HepG2 (cell line): ENCODE data around the gene TBC1D20.

Experiments used
- CREB3 ChIP-seq: sonication (generic); formaldehyde crosslinking; IDR thresholded peaks from 2 replicates; pipeline ENCODE4 v1.5.0; 2020; ENCODE audit warnings: missing genetic modification reagents
- DNMT1 ChIP-seq: sonication (generic); formaldehyde crosslinking; IDR thresholded peaks from 2 replicates; pipeline ENCODE4 v1.5.1; 2020; ENCODE audit warnings: mild to moderate bottlenecking, missing genetic modification reagents
- E2F1 ChIP-seq: sonication (generic); formaldehyde crosslinking; IDR thresholded peaks from 2 replicates; pipeline ENCODE4 v1.5.0; 2020; ENCODE audit warnings: missing genetic modification reagents
- E2F5 ChIP-seq: sonication (generic); formaldehyde crosslinking; conservative IDR thresholded peaks from 2 replicates; pipeline ENCODE4 v1.4.0; 2020; ENCODE audit warnings: missing genetic modification reagents
- KLF9 ChIP-seq: IDR thresholded peaks from 2 replicates; pipeline ENCODE4 v1.6.1; 2016; ENCODE audit warnings: low read depth
- RARG ChIP-seq: sonication (generic); formaldehyde crosslinking; IDR thresholded peaks from 2 replicates; pipeline ENCODE4 v1.4.0; 2020; ENCODE audit warnings: low read depth, mild to moderate bottlenecking, missing genetic modification reagents
- SALL2 ChIP-seq: sonication (generic); formaldehyde crosslinking; IDR thresholded peaks from 2 replicates; pipeline ENCODE4 v1.8.1; 2023; ENCODE audit warnings: mild to moderate bottlenecking, missing genetic modification reagents, inconsistent platforms
- ZBTB8A ChIP-seq: sonication (generic); formaldehyde crosslinking; IDR thresholded peaks from 2 replicates; pipeline ENCODE4 v1.4.0; 2020; ENCODE audit warnings: mild to moderate bottlenecking, low read depth, missing genetic modification reagents, borderline replicate concordance
- ZNF383 ChIP-seq: sonication (generic); formaldehyde crosslinking; IDR thresholded peaks from 2 replicates; pipeline ENCODE4 v1.4.0; 2020; ENCODE audit warnings: missing genetic modification reagents, mild to moderate bottlenecking, borderline replicate concordance
- ZNF563 ChIP-seq: sonication (generic); formaldehyde crosslinking; IDR thresholded peaks from 2 replicates; pipeline ENCODE4 v1.8.0; 2022; ENCODE audit warnings: mild to moderate bottlenecking, moderate library complexity, missing genetic modification reagents
- TF ChIP-seq, protein P1 (sequence below), 2 experiments: sonication (generic) in 1 of 2; formaldehyde crosslinking in 1 of 2; IDR thresholded peaks; 2 replicates each; pipeline versions ENCODE4 v1.4.0 to v1.6.1; 2016 to 2020; ENCODE audit warnings: borderline replicate concordance in 1 of 2, low read depth in 1 of 2, mild to moderate bottlenecking in 1 of 2, missing genetic modification reagents in 1 of 2
- TF ChIP-seq, protein P2 (sequence below): fragments of 450-650 bp; IDR thresholded peaks from 2 replicates; pipeline ENCODE4 v1.6.1; 2017; ENCODE audit warnings: mild to moderate bottlenecking

DNA sequence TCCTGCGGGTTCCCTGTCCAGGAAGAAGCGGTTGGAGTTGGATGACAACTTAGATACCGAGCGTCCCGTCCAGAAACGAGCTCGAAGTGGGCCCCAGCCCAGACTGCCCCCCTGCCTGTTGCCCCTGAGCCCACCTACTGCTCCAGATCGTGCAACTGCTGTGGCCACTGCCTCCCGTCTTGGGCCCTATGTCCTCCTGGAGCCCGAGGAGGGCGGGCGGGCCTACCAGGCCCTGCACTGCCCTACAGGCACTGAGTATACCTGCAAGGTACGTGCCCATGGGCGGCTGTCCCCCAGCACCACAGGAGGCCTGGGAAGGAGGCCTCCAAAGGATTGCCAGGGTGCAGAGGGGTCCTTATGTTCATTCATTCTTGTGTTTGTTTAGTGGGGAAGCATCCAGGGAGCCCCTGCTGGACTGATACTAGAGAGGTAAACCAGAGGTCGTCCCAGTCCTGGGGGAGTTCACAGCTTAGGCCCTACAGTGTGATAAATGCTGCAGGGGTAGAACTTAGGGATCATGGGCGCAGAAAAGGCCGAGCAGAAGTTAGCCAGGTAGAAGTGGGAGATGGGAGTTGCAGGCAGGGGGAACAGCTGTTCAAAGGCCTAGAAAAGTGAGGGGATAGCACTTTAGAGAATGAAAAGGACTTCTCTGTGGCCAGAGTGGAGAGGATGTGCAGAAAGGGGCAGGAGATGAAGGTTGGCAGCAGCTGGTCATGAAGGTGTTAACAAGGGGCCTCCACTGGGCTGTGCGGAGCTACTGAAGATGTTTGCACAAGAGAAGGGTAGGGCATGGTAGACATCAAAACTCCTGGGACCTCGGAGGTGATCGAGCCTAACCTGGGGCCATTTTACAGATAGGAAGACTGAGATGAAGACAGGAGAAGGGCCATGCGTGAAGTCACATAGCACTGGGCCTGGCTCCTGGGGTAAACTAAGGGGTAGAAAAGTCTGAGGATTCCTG is 74.0 kb downstream of the TBC1D20 start:
- TF ChIP-seq CREB3 (no peak), E2F1 (CRISPR knock-in tag) (no peak), ZNF563 (CRISPR knock-in tag) (no peak), E2F5 (no peak), SALL2 (CRISPR knock-in tag) (no peak), ZNF383 (CRISPR knock-in tag) (no peak), ZBTB8A (CRISPR knock-in tag) (0 out of 2 replicates have a peak, but pooled peaks have one; percentile 31), RARG (CRISPR knock-in tag) (no peak), KLF9 (CRISPR knock-in tag) (no peak), DNMT1 (CRISPR knock-in tag) (no peak)
- TF ChIP-seq, protein P1, sequence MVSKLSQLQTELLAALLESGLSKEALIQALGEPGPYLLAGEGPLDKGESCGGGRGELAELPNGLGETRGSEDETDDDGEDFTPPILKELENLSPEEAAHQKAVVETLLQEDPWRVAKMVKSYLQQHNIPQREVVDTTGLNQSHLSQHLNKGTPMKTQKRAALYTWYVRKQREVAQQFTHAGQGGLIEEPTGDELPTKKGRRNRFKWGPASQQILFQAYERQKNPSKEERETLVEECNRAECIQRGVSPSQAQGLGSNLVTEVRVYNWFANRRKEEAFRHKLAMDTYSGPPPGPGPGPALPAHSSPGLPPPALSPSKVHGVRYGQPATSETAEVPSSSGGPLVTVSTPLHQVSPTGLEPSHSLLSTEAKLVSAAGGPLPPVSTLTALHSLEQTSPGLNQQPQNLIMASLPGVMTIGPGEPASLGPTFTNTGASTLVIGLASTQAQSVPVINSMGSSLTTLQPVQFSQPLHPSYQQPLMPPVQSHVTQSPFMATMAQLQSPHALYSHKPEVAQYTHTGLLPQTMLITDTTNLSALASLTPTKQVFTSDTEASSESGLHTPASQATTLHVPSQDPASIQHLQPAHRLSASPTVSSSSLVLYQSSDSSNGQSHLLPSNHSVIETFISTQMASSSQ (IDR thresholded peaks at IDR 0.05; ENCODE audit: low read depth): no peak
- TF ChIP-seq, protein P1 (CRISPR knock-in tag; IDR thresholded peaks at IDR 0.05; ENCODE audit: borderline replicate concordance): no peak
- TF ChIP-seq, protein P2, sequence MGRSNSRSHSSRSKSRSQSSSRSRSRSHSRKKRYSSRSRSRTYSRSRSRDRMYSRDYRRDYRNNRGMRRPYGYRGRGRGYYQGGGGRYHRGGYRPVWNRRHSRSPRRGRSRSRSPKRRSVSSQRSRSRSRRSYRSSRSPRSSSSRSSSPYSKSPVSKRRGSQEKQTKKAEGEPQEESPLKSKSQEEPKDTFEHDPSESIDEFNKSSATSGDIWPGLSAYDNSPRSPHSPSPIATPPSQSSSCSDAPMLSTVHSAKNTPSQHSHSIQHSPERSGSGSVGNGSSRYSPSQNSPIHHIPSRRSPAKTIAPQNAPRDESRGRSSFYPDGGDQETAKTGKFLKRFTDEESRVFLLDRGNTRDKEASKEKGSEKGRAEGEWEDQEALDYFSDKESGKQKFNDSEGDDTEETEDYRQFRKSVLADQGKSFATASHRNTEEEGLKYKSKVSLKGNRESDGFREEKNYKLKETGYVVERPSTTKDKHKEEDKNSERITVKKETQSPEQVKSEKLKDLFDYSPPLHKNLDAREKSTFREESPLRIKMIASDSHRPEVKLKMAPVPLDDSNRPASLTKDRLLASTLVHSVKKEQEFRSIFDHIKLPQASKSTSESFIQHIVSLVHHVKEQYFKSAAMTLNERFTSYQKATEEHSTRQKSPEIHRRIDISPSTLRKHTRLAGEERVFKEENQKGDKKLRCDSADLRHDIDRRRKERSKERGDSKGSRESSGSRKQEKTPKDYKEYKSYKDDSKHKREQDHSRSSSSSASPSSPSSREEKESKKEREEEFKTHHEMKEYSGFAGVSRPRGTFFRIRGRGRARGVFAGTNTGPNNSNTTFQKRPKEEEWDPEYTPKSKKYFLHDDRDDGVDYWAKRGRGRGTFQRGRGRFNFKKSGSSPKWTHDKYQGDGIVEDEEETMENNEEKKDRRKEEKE: no peak
